Panc1 (cell line): ENCODE results near the gene IL1R1.

Experiments
- POLR2AphosphoS5 ChIP-seq: IDR thresholded peaks from 2 replicates; pipeline ENCODE4 v1.6.1; 2012; ENCODE audit warnings: mild to moderate bottlenecking, low read depth, low read length, moderate library complexity
- SIN3A ChIP-seq: IDR thresholded peaks from 2 replicates; pipeline ENCODE4 v1.6.1; 2012; ENCODE audit warnings: low read depth, mild to moderate bottlenecking, low read length, moderate library complexity, borderline replicate concordance; ENCODE audit not compliant: insufficient read depth
- TF ChIP-seq, protein P1 (sequence below): fragments of 450-650 bp; IDR thresholded peaks from 2 replicates; pipeline ENCODE4 v1.5.1; 2017; ENCODE audit warnings: mild to moderate bottlenecking
- TF ChIP-seq, protein P2 (sequence below), 2 experiments: IDR thresholded peaks; 2 replicates each; pipeline ENCODE4 v1.6.1; 2011 to 2012; ENCODE audit warnings: low read depth in 2 of 2, control low read depth in 1 of 2, low read length in 1 of 2, mild to moderate bottlenecking in 1 of 2, moderate library complexity in 1 of 2; ENCODE audit not compliant: insufficient read depth in 1 of 2

DNA sequence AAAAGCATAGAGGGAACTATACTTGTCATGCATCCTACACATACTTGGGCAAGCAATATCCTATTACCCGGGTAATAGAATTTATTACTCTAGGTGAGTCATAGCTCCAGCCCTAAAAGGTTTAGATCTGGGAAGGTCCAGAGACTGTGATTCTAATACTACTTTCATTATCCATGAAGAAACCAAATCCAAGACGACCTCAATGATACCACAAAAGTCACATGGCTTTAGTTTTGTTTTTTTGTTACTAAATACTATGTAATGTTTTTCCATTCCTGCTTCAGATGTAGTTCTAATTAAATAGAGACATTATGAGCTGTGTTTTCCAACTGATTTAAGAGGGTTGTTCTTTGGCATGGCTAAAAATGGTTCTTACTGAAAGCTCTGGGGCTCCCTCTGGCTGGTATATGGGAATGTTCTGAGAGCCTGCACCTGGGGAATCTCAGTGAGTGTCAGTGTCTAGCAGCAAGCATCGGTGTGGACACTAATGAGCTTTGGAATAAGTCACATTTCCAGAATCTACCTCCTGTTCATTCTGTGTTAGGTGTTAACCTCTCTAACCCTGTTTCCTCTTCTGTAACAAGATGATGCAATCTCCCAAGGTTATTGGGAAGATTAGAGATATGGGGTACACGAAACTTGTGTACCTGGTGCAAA, 23.8 kb downstream of the IL1R1 start:
- TF ChIP-seq, protein P1, sequence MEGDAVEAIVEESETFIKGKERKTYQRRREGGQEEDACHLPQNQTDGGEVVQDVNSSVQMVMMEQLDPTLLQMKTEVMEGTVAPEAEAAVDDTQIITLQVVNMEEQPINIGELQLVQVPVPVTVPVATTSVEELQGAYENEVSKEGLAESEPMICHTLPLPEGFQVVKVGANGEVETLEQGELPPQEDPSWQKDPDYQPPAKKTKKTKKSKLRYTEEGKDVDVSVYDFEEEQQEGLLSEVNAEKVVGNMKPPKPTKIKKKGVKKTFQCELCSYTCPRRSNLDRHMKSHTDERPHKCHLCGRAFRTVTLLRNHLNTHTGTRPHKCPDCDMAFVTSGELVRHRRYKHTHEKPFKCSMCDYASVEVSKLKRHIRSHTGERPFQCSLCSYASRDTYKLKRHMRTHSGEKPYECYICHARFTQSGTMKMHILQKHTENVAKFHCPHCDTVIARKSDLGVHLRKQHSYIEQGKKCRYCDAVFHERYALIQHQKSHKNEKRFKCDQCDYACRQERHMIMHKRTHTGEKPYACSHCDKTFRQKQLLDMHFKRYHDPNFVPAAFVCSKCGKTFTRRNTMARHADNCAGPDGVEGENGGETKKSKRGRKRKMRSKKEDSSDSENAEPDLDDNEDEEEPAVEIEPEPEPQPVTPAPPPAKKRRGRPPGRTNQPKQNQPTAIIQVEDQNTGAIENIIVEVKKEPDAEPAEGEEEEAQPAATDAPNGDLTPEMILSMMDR, result peak; percentile 57
- TF ChIP-seq, protein P2, sequence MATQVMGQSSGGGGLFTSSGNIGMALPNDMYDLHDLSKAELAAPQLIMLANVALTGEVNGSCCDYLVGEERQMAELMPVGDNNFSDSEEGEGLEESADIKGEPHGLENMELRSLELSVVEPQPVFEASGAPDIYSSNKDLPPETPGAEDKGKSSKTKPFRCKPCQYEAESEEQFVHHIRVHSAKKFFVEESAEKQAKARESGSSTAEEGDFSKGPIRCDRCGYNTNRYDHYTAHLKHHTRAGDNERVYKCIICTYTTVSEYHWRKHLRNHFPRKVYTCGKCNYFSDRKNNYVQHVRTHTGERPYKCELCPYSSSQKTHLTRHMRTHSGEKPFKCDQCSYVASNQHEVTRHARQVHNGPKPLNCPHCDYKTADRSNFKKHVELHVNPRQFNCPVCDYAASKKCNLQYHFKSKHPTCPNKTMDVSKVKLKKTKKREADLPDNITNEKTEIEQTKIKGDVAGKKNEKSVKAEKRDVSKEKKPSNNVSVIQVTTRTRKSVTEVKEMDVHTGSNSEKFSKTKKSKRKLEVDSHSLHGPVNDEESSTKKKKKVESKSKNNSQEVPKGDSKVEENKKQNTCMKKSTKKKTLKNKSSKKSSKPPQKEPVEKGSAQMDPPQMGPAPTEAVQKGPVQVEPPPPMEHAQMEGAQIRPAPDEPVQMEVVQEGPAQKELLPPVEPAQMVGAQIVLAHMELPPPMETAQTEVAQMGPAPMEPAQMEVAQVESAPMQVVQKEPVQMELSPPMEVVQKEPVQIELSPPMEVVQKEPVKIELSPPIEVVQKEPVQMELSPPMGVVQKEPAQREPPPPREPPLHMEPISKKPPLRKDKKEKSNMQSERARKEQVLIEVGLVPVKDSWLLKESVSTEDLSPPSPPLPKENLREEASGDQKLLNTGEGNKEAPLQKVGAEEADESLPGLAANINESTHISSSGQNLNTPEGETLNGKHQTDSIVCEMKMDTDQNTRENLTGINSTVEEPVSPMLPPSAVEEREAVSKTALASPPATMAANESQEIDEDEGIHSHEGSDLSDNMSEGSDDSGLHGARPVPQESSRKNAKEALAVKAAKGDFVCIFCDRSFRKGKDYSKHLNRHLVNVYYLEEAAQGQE (IDR thresholded peaks at IDR 0.05; ENCODE audit: insufficient read depth in 1 of 2, low read depth in 2 of 2, low read length in 1 of 2), result no peak
- TF ChIP-seq POLR2AphosphoS5 (no peak), SIN3A (no peak)
